GM21576 (cell line): Measurements from ENCODE around the gene HS6ST3.

ENCODE experiments used
- ATAC-seq: cut with Tn5 transposase; IDR thresholded peaks from one replicate; pipeline ENCODE4 v1.9.1; 2021; ENCODE audit warnings: mild to moderate bottlenecking, moderate library complexity; ENCODE audit not compliant: unreplicated experiment

Gene HS6ST3

GRCh38 chr13:96198038-96198437, 108.1 kb downstream of the HS6ST3 start:
- no peak for ATAC-seq

- no peak for ATAC-seq
Measured at GRCh38 chr13:96199315-96199714, 109.4 kb downstream of the HS6ST3 start.

DNA sequence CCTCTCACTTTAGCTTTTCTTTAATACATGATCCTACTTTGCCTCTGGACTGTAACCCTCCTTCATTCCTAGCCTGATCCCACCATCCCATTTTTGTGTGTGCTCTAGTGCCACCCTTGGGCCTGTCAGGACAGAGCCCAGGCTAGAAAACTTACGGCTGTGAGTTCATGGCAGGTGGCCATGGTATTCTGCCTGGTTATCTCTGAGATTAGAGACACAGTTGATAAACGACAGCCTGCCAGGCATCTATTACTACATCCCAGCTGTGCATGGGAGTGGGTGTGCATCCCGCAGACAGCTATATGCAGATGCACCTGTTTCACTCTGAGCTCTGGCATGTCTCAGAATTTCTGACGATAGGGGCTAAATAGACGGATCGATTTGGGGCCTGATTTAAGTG, 110.9 kb downstream of the HS6ST3 start:
- ATAC-seq, result no peak

- ATAC-seq, result no peak
Measured at GRCh38 chr13:96202315-96202714, 112.4 kb downstream of the HS6ST3 start.

- ATAC-seq, result no peak
Measured at GRCh38 chr13:96203471-96203870, 113.6 kb downstream of the HS6ST3 start.

DNA sequence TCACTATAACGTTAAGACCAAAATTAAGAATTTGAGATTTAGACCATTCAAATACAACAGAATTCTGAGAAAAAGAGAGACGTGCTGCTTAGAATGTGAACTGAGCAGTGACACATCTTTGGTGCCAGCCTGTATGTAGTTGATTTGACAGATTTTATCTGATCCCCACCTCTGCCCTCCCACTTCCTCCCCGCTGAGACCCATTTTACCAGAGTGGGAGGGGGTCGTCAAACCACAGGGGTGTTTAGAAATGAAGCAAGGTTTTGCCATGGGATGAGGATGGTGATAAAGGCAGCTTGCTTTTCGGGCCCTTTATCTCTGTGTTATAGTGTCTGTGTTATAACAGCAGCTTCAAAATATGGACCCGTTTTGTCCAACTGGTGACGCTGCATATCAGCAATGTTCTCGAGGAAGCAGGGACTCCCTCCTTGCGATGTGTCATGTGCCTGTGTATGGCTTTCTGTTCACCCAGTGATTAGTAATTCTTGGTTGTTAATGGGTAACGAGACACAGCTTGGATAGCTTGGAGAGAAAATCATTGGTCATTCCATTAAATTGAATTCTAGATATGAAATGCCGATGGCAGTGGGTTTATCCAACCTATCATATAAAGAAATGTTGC, 125.0 kb downstream of the HS6ST3 start:
- no peak for ATAC-seq

DNA sequence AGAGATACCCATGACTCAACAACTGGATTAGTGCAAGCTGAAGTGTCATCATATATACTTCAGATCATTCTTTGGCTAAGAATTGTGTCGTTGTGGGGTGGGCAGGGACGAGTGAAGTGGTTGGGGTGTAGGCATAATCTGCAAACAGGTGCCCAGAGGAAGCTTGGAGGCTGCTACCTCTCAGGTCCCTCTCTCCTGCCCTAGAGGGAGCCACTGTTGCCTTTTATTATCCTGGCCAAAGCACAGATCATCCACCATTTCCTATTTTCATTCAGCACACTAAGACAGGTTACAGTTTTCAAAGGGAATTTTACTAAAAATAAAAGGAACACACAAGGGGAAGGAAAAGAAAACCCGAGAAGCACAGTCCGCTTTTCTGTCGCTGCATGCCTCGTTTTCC, 126.6 kb downstream of the HS6ST3 start:
- no peak for ATAC-seq

- ATAC-seq, result no peak
Measured at GRCh38 chr13:96218475-96218874, 128.6 kb downstream of the HS6ST3 start.

GRCh38 chr13:96221471-96221870, 131.6 kb downstream of the HS6ST3 start:
- ATAC-seq, result no peak

DNA sequence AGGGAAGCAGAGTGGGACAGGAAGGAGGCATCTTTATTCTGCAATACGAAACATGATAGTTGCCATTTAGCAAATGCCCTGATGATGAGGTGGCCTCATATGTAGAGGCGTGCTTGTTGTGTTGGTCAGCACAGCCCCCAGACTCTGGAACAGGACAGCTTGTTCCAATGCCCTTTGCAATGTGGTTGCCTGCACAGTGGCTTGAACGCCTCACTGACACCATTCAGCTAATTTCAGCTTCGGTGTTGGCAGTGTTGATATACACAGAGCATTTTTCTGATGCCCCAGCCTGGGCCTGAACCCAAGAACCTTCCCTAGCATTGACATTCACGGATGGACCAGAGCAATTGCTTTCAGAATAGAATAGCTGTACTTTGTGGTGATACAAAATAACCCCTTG, 133.3 kb downstream of the HS6ST3 start:
- no peak for ATAC-seq

GRCh38 chr13:96229356-96229755, 139.4 kb downstream of the HS6ST3 start:
- peak; percentile 71 for ATAC-seq

DNA sequence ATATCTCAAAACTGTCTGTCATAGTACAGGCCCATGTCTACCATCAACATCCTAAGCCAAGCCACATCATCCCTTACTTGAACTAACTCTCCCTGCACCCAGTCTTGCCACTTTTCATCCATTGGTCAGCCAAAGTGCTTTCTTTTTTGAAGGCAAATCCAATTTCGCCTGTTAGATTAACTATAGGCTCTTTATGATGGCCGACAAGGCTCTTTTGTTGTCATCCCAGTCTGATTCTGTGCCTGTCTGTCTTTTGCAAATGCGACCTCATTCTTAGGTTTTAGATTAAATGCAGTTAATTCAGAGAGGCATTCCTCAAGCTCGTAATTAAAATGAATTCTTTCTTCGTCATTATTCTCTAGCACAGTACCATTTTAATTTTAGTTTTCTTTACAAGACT, 148.3 kb downstream of the HS6ST3 start:
- ATAC-seq, result no peak

DNA sequence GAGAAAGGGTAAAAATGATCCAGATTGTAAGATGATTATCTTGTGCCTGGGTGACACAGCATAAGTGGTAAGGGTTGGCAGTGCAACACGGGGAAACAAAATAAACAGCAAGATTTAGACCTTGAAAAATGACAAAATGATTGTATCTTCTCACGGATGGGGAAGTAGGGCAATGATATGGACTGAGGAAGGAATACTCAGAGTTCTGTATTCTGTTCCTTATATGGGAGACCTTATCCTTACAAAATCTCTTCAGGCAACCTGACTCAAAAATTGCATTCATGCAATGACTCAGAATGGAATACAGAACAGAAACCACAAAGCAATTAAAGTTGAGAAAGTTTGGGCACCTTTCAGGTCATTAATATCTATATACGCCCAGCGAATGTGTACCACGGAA, 149.0 kb downstream of the HS6ST3 start:
- ATAC-seq, result no peak

- no peak for ATAC-seq
Measured at GRCh38 chr13:96243376-96243775, 153.5 kb downstream of the HS6ST3 start.

DNA sequence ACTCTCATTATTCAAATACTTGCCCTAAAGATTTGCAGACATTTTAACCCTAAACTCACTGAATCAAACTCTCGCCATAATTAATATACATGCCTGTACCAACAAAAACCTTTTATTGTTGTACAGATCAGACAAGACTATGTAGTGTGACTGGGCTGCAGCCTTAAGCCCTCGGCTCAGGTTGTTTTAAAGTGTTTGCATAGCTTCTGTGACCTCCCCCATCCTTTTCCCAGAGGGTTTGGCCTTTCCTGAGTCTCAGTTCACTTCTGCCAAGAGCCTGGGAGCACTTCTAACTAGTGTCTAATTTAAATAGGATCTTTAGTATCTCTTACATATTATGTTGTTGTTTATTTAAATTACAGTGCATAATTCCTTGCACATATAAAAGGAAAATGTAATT, 158.2 kb downstream of the HS6ST3 start:
- ATAC-seq, result no peak

DNA sequence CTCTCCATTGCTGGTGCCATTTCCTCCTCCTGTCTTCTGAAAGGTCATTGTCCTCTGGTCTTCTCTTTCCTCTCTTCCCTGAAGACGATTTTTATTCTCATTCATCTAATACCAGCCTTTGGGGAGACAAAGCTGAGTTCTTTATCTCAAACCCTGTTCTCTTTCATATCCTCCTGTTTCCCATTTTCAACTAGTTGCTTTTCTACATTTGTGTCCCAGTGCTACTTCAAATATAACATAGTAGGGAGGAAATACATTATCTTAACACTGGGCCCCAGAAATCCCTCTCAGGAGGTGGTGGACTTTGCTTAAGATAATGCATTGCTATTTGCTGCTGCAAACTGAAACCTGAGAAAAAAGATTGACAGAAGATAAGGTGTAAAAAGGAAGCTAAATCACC, 159.1 kb downstream of the HS6ST3 start:
- ATAC-seq, result no peak

- ATAC-seq, result no peak
Measured at GRCh38 chr13:96252903-96253302, 163.0 kb downstream of the HS6ST3 start.

- no peak for ATAC-seq
Measured at GRCh38 chr13:96273196-96273595, 183.3 kb downstream of the HS6ST3 start.

DNA sequence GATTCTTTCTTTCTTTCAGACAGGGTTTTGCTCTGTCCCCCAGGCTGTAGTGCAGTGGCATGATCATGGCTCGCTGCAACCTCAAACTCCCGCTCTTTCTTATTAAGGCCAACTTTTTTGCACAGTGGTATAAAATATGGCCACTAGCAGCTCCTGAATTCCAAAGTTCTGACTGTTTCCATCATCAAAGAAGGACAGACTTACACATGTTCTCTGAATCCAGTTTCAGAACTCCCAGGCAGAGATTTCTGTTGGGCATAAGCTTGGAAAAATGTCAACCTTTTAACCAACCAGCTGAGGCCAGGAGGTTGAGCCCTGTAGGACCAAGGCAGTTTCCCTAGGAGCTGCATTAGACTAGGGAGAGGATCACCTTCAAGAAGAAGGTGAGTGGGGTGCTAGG, 184.1 kb downstream of the HS6ST3 start:
- no peak for ATAC-seq

- no peak for ATAC-seq
Measured at GRCh38 chr13:96279904-96280303, 190.0 kb downstream of the HS6ST3 start.

DNA sequence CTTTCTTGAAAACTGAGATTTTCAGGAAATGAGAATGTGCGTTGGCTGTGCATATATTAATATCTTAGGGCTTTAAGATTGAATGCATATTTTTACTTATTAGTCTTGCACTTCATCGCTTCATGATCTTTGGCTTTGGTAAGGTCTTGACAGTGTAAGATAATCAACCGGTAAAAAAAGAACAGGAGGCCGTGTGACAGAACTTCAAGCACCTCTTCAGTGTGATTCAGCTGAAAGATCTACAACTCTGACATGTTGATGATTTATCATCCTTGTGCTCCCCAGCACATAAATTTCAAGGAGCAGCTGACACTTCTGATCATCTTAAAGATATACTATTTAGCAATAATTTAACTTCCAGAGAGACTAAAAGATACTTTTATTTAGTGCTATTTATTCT, 195.1 kb downstream of the HS6ST3 start:
- ATAC-seq, result no peak

DNA sequence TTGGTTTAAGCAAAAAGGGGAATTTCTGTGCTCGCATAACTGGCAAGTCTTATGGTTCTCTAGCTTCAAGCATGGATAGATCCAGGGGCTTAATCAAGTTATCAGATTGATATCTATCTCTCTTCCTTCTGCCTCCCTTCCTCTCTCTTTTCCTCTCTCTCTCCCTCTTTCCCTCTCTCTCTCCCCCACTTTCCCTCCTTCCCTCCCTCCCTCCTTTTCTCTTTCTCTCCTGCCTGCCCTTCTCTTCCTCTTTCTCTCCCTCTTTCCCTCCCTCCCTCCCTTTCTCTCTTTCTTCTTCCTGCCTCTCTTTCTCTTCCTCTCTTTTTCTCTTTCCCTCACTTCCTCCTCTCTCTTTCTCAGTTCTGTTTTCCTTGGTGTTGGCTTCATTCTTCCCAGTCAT, 195.8 kb downstream of the HS6ST3 start:
- no peak for ATAC-seq
